ENCODE results near the gene SLC9A8.

The SLC9A8 gene

DNA sequence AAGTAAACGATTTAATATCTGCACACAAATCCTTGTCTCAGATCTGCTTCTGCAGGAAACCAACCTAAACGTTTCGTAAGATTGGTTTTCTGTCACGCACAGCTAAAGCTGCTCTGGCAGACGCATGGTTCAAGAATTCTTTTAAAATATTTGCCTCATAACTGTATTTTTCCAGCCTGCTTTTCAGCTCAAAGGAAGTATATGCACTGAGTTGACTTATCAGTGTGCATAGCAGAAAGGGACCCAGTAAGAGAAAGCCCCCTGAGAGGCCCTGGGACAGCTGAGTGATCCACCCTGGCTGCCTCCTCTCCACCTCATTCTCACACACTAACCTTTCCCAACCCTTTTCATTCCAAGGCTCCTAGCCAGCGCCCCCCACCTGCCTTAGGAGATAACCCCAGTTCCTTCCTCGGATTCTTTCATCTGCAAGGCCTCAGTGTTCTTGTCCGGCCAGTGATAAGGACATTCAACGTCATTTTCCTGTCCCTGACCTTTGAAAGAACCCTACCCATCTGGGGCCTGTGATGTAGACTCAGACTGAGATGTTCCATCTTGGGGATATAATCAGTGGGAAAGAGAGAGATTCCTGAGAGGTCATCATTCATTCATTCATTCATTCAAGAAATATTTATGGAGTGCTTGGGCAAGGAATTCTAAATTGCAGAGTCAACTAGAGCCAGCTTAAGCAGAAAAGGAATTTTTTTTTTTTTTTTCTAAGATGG lies 22.4 kb upstream of the SLC9A8 start:
- TF ChIP-seq, protein P1, sequence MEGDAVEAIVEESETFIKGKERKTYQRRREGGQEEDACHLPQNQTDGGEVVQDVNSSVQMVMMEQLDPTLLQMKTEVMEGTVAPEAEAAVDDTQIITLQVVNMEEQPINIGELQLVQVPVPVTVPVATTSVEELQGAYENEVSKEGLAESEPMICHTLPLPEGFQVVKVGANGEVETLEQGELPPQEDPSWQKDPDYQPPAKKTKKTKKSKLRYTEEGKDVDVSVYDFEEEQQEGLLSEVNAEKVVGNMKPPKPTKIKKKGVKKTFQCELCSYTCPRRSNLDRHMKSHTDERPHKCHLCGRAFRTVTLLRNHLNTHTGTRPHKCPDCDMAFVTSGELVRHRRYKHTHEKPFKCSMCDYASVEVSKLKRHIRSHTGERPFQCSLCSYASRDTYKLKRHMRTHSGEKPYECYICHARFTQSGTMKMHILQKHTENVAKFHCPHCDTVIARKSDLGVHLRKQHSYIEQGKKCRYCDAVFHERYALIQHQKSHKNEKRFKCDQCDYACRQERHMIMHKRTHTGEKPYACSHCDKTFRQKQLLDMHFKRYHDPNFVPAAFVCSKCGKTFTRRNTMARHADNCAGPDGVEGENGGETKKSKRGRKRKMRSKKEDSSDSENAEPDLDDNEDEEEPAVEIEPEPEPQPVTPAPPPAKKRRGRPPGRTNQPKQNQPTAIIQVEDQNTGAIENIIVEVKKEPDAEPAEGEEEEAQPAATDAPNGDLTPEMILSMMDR (IDR thresholded peaks at IDR 0.05; ENCODE audit: insufficient read depth, low read length) = no peak
- peak; percentile 62; the same call in 1 of the 2 replicates for TF ChIP-seq POLR2AphosphoS5 (IDR thresholded peaks at IDR 0.05; ENCODE audit: low read depth)
- no peak for TF ChIP-seq SPI1 (IDR thresholded peaks at IDR 0.05; ENCODE audit: borderline replicate concordance, low read depth)
- TF ChIP-seq, protein P2, sequence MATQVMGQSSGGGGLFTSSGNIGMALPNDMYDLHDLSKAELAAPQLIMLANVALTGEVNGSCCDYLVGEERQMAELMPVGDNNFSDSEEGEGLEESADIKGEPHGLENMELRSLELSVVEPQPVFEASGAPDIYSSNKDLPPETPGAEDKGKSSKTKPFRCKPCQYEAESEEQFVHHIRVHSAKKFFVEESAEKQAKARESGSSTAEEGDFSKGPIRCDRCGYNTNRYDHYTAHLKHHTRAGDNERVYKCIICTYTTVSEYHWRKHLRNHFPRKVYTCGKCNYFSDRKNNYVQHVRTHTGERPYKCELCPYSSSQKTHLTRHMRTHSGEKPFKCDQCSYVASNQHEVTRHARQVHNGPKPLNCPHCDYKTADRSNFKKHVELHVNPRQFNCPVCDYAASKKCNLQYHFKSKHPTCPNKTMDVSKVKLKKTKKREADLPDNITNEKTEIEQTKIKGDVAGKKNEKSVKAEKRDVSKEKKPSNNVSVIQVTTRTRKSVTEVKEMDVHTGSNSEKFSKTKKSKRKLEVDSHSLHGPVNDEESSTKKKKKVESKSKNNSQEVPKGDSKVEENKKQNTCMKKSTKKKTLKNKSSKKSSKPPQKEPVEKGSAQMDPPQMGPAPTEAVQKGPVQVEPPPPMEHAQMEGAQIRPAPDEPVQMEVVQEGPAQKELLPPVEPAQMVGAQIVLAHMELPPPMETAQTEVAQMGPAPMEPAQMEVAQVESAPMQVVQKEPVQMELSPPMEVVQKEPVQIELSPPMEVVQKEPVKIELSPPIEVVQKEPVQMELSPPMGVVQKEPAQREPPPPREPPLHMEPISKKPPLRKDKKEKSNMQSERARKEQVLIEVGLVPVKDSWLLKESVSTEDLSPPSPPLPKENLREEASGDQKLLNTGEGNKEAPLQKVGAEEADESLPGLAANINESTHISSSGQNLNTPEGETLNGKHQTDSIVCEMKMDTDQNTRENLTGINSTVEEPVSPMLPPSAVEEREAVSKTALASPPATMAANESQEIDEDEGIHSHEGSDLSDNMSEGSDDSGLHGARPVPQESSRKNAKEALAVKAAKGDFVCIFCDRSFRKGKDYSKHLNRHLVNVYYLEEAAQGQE (IDR thresholded peaks at IDR 0.05; ENCODE audit: insufficient replicate concordance, low read depth) = no peak
- no peak for TF ChIP-seq GABPA (IDR thresholded peaks at IDR 0.05; ENCODE audit: low read depth)
- Histone ChIP-seq H3K27me3 (ENCODE audit: insufficient read depth, poor library complexity, severe bottlenecking) (no peaks in the 10 kb centered on the region), H3K27ac (replicated peaks) (peak overlapping the region; percentile 91), H3K4me3 (replicated peaks; ENCODE audit: insufficient read depth, low read length) (no peak overlapping the region)
- peak; percentile 91 to 93 for DNase-seq (ENCODE audit: low read depth in 1 of 2, low spot score in 1 of 2)

DNA sequence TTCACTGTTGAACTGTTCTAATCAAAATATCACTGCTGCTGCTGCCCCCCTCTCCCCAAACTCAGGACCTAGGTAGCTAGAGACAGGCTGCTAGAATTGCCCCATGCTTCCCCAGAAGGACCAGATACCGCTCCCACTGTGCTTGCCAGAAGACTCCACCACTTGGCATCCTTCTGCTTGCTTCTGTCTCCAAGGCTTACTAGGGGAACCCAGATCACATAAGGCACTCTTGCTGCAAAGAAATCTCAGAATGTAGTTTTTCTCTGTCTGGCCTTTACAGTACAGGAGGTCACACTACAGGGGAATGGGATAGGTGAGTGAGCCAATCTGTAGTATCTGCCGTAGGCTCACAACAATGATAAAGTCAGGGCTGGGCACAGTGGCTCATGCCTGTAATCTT lies 21.5 kb upstream of the SLC9A8 start:
- peak overlapping the region; percentile 91 for H3K27ac ChIP-seq (replicated peaks)
- peak in 1 of 2 experiments; percentile 30 for DNase-seq (ENCODE audit: low read depth in 1 of 2, low spot score in 1 of 2)
- H3K4me3 ChIP-seq (replicated peaks; ENCODE audit: insufficient read depth, low read length) = no peak overlapping the region
- no peak for TF ChIP-seq POLR2AphosphoS5 (IDR thresholded peaks at IDR 0.05; ENCODE audit: low read depth)
- TF ChIP-seq, protein P1 (IDR thresholded peaks at IDR 0.05; ENCODE audit: insufficient read depth, low read length) = no peak
- TF ChIP-seq GABPA (IDR thresholded peaks at IDR 0.05; ENCODE audit: low read depth) = no peak
- TF ChIP-seq, protein P2 (IDR thresholded peaks at IDR 0.05; ENCODE audit: insufficient replicate concordance, low read depth) = no peak
- TF ChIP-seq SPI1 (IDR thresholded peaks at IDR 0.05; ENCODE audit: borderline replicate concordance, low read depth) = no peak
- H3K27me3 ChIP-seq (ENCODE audit: insufficient read depth, poor library complexity, severe bottlenecking) = no peaks in the 10 kb centered on the region

DNA sequence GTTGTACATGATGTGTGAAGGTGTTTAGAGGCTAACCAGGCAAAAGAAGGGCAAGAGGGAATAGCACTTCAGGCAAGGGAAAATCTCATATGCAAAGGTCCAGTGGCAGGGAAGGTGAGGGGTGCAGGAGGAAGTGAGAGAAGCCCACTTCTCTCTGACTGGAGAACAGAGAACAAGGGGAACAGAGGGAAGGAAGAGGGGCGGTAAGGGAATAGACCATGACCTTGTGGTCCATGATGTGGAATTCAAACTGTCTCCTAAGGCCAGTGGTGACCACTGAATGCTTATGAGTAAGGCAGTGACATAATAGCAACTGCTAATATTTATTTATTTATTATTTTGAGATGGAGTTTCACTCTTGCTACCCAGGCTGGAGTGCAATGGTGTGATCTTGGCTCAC lies 20.6 kb upstream of the SLC9A8 start:
- DNase-seq (ENCODE audit: low read depth in 1 of 2, low spot score in 1 of 2) = no peak
- TF ChIP-seq, protein P1 (IDR thresholded peaks at IDR 0.05; ENCODE audit: insufficient read depth, low read length) = no peak
- no peak for TF ChIP-seq SPI1 (IDR thresholded peaks at IDR 0.05; ENCODE audit: borderline replicate concordance, low read depth)
- TF ChIP-seq POLR2AphosphoS5 (IDR thresholded peaks at IDR 0.05; ENCODE audit: low read depth) = no peak

More for the DNA sequence above, 20.6 kb upstream of the SLC9A8 start:
- Histone ChIP-seq H3K27ac (replicated peaks) (peak overlapping the region; percentile 91), H3K4me3 (replicated peaks; ENCODE audit: insufficient read depth, low read length) (no peak overlapping the region), H3K27me3 (ENCODE audit: insufficient read depth, poor library complexity, severe bottlenecking) (no peaks in the 10 kb centered on the region)

All from HL-60 (cell line).